HepG2 (cell line): Measurements from ENCODE around the gene ENDOG. TPM values are rescaled to one million over a fixed set of nuclear protein-coding genes. Genes with fewer than 3 reads are reported as not detected.
A peak's percentile ranks its signal among the peaks of the same experiment; 100 is the strongest.

Source experiments
- HDAC6 ChIP-seq: fragments of 200-600 bp; sonication (generic); IDR thresholded peaks from 2 replicates; pipeline ENCODE4 v1.7.0; 2017; ENCODE audit warnings: mild to moderate bottlenecking, antibody characterized with exemption, low read length, low read depth
- HOXA3 ChIP-seq: sonication (generic); formaldehyde crosslinking; IDR thresholded peaks from 2 replicates; pipeline ENCODE4 v1.5.0; 2020; ENCODE audit warnings: missing genetic modification reagents
- JARID2 ChIP-seq: sonication (generic); formaldehyde crosslinking; IDR thresholded peaks from 2 replicates; pipeline ENCODE4 v1.8.1; 2023; ENCODE audit warnings: missing genetic modification reagents, inconsistent platforms; ENCODE audit not compliant: insufficient replicate concordance
- KAT8 ChIP-seq: IDR thresholded peaks from 2 replicates; pipeline ENCODE4 v1.6.1; 2016; ENCODE audit warnings: missing genetic modification reagents, missing compliant biosample characterization
- MIER3 ChIP-seq: IDR thresholded peaks from 2 replicates; pipeline ENCODE4 v1.6.1; 2016; ENCODE audit warnings: missing compliant biosample characterization, borderline replicate concordance
- ONECUT2 ChIP-seq: sonication (generic); formaldehyde crosslinking; IDR thresholded peaks from 2 replicates; pipeline ENCODE4 v1.4.0; 2020; ENCODE audit warnings: missing genetic modification reagents
- PAX8 ChIP-seq: sonication (generic); formaldehyde crosslinking; IDR thresholded peaks from 2 replicates; pipeline ENCODE4 v1.8.0; 2022; ENCODE audit warnings: mild to moderate bottlenecking, missing genetic modification reagents, borderline replicate concordance
- RBAK ChIP-seq: sonication (generic); formaldehyde crosslinking; IDR thresholded peaks from 2 replicates; pipeline ENCODE4 v1.5.1; 2020; ENCODE audit warnings: mild to moderate bottlenecking, missing genetic modification reagents
- RXRA ChIP-seq: sonication (generic); formaldehyde crosslinking; IDR thresholded peaks from 2 replicates; pipeline ENCODE4 v1.5.1; 2020; ENCODE audit warnings: missing genetic modification reagents
- SALL1 ChIP-seq: sonication (generic); formaldehyde crosslinking; IDR thresholded peaks from 2 replicates; pipeline ENCODE4 v1.8.0; 2022; ENCODE audit warnings: mild to moderate bottlenecking, missing genetic modification reagents
- SCMH1 ChIP-seq: sonication (generic); formaldehyde crosslinking; IDR thresholded peaks from 2 replicates; pipeline ENCODE4 v1.9.0; 2021; ENCODE audit warnings: missing genetic modification reagents, mild to moderate bottlenecking, borderline replicate concordance
- SIN3A ChIP-seq: IDR thresholded peaks from 2 replicates; pipeline ENCODE4 v1.6.1; 2011; ENCODE audit warnings: low read depth, mild to moderate bottlenecking, control low read depth, low read length, borderline replicate concordance
- ZBTB1 ChIP-seq: sonication (generic); formaldehyde crosslinking; IDR thresholded peaks from 2 replicates; pipeline ENCODE4 v1.4.0; 2020; ENCODE audit warnings: missing genetic modification reagents, borderline replicate concordance
- ZNF260 ChIP-seq: sonication (generic); formaldehyde crosslinking; IDR thresholded peaks from 2 replicates; pipeline ENCODE4 v1.4.0; 2020; ENCODE audit warnings: missing genetic modification reagents, low read depth, mild to moderate bottlenecking, borderline replicate concordance
- ZNF446 ChIP-seq: sonication (generic); formaldehyde crosslinking; IDR thresholded peaks from 2 replicates; pipeline ENCODE4 v1.5.0; 2020; ENCODE audit warnings: mild to moderate bottlenecking, missing genetic modification reagents
- ZNF660 ChIP-seq: sonication (generic); formaldehyde crosslinking; IDR thresholded peaks from 2 replicates; pipeline ENCODE4 v1.5.1; 2020; ENCODE audit warnings: mild to moderate bottlenecking, low read depth, missing genetic modification reagents, borderline replicate concordance
- ZSCAN31 ChIP-seq: sonication (generic); formaldehyde crosslinking; IDR thresholded peaks from 2 replicates; pipeline ENCODE4 v1.5.0; 2020; ENCODE audit warnings: low read depth, mild to moderate bottlenecking, missing genetic modification reagents
- polyA plus RNA-seq, 8 experiments: library from polyadenylated mRNA; depleted of rRNA in 3 of 8; stranded (reverse) in 7 of 8; unstranded in 1 of 8; fragments of >200 nt; fragmentation: Illumina TruSeq in 4 of 8; extraction: Trizol in 4 of 8; gene quantifications; 2 replicates each; pipeline versions ENCODE4 v1.2.1 to v1.2.3, GENCODE V29; 2011 to 2016; ENCODE audit warnings: low read depth in 4 of 8, missing spikeins in 1 of 8, mixed read lengths in 1 of 8; ENCODE audit not compliant: insufficient read depth in 1 of 8
- total RNA-seq, 5 experiments: library from RNA; depleted of rRNA; stranded (reverse); fragments of >200 nt; fragmentation: Illumina TruSeq; extraction: Trizol; gene quantifications; 2 replicates each; pipeline ENCODE4 v1.2.3, GENCODE V29; 2016; ENCODE audit warnings: low read depth in 1 of 5
- TF ChIP-seq, protein P1 (sequence below): sonication (generic); formaldehyde crosslinking; IDR thresholded peaks from 2 replicates; pipeline ENCODE4 v1.4.0; 2020; ENCODE audit warnings: missing genetic modification reagents, mild to moderate bottlenecking, borderline replicate concordance
- TF ChIP-seq, protein P2 (sequence below): sonication (generic); formaldehyde crosslinking; IDR thresholded peaks from 2 replicates; pipeline ENCODE4 v1.5.1; 2020; ENCODE audit warnings: missing genetic modification reagents, mild to moderate bottlenecking, borderline replicate concordance
- TF ChIP-seq, protein P3 (sequence below): sonication (generic); formaldehyde crosslinking; IDR thresholded peaks from 2 replicates; pipeline ENCODE4 v1.5.0; 2020; ENCODE audit warnings: missing genetic modification reagents
- TF ChIP-seq, protein P4 (sequence below), 2 experiments: sonication (generic) in 1 of 2; formaldehyde crosslinking in 1 of 2; IDR thresholded peaks; 2 replicates each; pipeline versions ENCODE4 v1.4.0 to v1.6.1; 2016 to 2020; ENCODE audit warnings: borderline replicate concordance in 1 of 2, low read depth in 1 of 2, mild to moderate bottlenecking in 1 of 2, missing genetic modification reagents in 1 of 2
- TF ChIP-seq, protein P5 (sequence below): sonication (generic); formaldehyde crosslinking; IDR thresholded peaks from 2 replicates; pipeline ENCODE4 v1.4.0; 2020; ENCODE audit warnings: mild to moderate bottlenecking, missing genetic modification reagents

ENDOG gene
- total and polyA plus RNA-seq, 2 of the 13 experiments (the other 11 are each of a cell fraction or from before 2014, with no cell fraction given) = 26.3 to 28.8 TPM

DNA sequence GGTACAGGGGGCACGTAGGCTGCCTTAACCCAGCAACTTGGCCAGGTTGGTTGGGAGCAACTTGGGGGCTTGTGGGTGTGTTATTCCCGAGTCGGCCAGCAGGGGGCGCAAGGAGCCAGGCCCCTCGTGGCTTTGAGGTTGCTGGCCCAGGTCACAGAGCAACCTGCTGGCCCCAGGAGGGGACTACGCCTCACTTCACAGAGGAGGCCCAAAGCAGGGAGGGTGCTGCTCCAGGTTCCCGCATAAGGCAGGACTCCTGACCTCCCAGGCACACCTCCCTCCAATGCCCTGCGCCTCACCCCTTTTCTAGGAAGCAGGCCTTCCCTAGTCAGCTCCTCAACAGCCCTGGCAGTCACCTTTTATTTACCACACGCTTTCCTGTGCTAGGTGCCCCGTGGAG is 45.3 kb downstream of the ENDOG start (continued):
- TF ChIP-seq SALL1 (CRISPR knock-in tag) = peak; percentile 60
- TF ChIP-seq, protein P1, sequence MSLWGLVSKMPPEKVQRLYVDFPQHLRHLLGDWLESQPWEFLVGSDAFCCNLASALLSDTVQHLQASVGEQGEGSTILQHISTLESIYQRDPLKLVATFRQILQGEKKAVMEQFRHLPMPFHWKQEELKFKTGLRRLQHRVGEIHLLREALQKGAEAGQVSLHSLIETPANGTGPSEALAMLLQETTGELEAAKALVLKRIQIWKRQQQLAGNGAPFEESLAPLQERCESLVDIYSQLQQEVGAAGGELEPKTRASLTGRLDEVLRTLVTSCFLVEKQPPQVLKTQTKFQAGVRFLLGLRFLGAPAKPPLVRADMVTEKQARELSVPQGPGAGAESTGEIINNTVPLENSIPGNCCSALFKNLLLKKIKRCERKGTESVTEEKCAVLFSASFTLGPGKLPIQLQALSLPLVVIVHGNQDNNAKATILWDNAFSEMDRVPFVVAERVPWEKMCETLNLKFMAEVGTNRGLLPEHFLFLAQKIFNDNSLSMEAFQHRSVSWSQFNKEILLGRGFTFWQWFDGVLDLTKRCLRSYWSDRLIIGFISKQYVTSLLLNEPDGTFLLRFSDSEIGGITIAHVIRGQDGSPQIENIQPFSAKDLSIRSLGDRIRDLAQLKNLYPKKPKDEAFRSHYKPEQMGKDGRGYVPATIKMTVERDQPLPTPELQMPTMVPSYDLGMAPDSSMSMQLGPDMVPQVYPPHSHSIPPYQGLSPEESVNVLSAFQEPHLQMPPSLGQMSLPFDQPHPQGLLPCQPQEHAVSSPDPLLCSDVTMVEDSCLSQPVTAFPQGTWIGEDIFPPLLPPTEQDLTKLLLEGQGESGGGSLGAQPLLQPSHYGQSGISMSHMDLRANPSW (CRISPR knock-in tag) = no peak
- TF ChIP-seq, protein P2, sequence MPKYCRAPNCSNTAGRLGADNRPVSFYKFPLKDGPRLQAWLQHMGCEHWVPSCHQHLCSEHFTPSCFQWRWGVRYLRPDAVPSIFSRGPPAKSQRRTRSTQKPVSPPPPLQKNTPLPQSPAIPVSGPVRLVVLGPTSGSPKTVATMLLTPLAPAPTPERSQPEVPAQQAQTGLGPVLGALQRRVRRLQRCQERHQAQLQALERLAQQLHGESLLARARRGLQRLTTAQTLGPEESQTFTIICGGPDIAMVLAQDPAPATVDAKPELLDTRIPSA = no peak
- TF ChIP-seq MIER3 (CRISPR knock-in tag) = no peak
- TF ChIP-seq JARID2 = no peak
- no peak for TF ChIP-seq ONECUT2
- no peak for TF ChIP-seq ZNF260 (CRISPR knock-in tag)
- no peak for TF ChIP-seq ZNF446
- no peak for TF ChIP-seq PAX8 (CRISPR knock-in tag)
- TF ChIP-seq, protein P3, sequence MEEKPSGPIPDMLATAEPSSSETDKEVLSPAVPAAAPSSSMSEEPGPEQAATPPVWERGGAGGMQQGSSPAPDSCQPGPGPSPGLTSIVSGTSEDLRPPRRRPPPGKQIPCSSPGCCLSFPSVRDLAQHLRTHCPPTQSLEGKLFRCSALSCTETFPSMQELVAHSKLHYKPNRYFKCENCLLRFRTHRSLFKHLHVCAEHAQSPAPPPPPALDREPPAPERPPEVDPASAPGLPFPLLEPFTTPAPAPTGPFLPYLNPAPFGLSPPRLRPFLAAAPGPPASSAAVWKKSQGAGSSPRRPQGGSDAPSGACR (CRISPR knock-in tag) = no peak
- TF ChIP-seq ZBTB1 (CRISPR knock-in tag) = no peak
- no peak for TF ChIP-seq SIN3A
- no peak for TF ChIP-seq SCMH1 (CRISPR knock-in tag)
- 0 out of 2 replicates have a peak, but pooled peaks have one; percentile 34 for TF ChIP-seq RXRA (CRISPR knock-in tag)
- TF ChIP-seq HDAC6 = no peak
- no peak for TF ChIP-seq ZNF660 (CRISPR knock-in tag)
- no peak for TF ChIP-seq KAT8 (CRISPR knock-in tag)
- no peak for TF ChIP-seq RBAK (CRISPR knock-in tag)
- TF ChIP-seq, protein P4, sequence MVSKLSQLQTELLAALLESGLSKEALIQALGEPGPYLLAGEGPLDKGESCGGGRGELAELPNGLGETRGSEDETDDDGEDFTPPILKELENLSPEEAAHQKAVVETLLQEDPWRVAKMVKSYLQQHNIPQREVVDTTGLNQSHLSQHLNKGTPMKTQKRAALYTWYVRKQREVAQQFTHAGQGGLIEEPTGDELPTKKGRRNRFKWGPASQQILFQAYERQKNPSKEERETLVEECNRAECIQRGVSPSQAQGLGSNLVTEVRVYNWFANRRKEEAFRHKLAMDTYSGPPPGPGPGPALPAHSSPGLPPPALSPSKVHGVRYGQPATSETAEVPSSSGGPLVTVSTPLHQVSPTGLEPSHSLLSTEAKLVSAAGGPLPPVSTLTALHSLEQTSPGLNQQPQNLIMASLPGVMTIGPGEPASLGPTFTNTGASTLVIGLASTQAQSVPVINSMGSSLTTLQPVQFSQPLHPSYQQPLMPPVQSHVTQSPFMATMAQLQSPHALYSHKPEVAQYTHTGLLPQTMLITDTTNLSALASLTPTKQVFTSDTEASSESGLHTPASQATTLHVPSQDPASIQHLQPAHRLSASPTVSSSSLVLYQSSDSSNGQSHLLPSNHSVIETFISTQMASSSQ (IDR thresholded peaks at IDR 0.05; ENCODE audit: low read depth) = no peak
- TF ChIP-seq, protein P4 (CRISPR knock-in tag; IDR thresholded peaks at IDR 0.05; ENCODE audit: borderline replicate concordance) = no peak
- TF ChIP-seq, protein P5, sequence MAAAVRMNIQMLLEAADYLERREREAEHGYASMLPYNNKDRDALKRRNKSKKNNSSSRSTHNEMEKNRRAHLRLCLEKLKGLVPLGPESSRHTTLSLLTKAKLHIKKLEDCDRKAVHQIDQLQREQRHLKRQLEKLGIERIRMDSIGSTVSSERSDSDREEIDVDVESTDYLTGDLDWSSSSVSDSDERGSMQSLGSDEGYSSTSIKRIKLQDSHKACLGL (CRISPR knock-in tag) = no peak
- peak; percentile 65; the same call in 1 of the 2 replicates for TF ChIP-seq ZSCAN31
- peak; percentile 44; the same call in 1 of the 2 replicates for TF ChIP-seq HOXA3
